Measurements from ENCODE around the gene PLS3.

Gene PLS3

DNA sequence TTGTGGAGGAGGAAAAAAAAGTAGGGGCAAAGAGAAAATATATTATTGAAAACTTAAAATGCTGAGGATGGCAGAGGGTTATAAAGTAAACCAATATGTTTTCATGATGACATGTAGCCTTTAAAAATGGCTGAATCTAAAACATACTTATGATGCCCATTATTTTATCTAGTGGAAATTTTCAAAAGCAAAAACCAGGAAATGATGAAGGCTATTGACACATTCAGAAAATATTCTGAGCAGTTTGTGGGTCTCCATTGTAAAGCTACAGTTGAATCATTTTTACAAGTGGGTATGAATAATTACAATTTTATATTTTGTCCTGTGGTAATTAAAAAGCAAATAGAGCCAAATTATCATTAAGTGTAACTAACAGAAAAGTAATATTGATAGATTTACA lies 10.7 kb downstream of the PLS3 start:
- H3K9me3 Mint-ChIP-seq = peaks cover 8% of the 10 kb centered on the region
- DNase-seq = no peak
- peak overlapping the region; percentile 11 for H3K27ac Mint-ChIP-seq
- peaks cover 60% of the 10 kb centered on the region for H3K36me3 Mint-ChIP-seq (ENCODE audit: low read depth)
- H3K4me3 Mint-ChIP-seq = no peak overlapping the region
- H3K27me3 Mint-ChIP-seq (ENCODE audit: low read depth, poor library complexity) = no peaks in the 10 kb centered on the region
- no peaks in the 10 kb centered on the region for H3K4me1 Mint-ChIP-seq
- TF ChIP-seq, protein P1, sequence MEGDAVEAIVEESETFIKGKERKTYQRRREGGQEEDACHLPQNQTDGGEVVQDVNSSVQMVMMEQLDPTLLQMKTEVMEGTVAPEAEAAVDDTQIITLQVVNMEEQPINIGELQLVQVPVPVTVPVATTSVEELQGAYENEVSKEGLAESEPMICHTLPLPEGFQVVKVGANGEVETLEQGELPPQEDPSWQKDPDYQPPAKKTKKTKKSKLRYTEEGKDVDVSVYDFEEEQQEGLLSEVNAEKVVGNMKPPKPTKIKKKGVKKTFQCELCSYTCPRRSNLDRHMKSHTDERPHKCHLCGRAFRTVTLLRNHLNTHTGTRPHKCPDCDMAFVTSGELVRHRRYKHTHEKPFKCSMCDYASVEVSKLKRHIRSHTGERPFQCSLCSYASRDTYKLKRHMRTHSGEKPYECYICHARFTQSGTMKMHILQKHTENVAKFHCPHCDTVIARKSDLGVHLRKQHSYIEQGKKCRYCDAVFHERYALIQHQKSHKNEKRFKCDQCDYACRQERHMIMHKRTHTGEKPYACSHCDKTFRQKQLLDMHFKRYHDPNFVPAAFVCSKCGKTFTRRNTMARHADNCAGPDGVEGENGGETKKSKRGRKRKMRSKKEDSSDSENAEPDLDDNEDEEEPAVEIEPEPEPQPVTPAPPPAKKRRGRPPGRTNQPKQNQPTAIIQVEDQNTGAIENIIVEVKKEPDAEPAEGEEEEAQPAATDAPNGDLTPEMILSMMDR (IDR thresholded peaks at IDR 0.05) = no peak

DNA sequence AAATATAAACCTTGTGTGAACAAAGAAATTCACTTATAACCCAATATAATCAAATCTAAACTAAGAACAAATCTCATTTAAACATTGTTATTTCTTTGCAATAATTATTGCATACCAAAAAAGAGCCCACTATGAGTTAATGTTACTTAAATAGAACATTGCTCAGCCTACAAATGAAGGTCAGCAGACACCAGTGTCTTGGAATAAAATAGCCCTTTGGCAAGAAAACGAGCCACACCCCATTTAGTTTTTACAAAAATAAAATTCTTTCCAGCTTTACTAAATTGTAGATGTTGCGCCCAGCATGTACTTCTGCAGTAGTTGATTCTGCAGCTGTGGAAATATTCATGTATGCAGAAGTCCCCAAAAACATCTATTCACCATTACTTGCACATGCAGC lies 12.2 kb downstream of the PLS3 start:
- Mint-ChIP-seq H3K4me1 (no peaks in the 10 kb centered on the region), H3K27ac (no peak overlapping the region), H3K27me3 (ENCODE audit: low read depth, poor library complexity) (no peaks in the 10 kb centered on the region), H3K4me3 (no peak overlapping the region), H3K36me3 (ENCODE audit: low read depth) (peaks cover 63% of the 10 kb centered on the region), H3K9me3 (peaks cover 11% of the 10 kb centered on the region)
- no peak for DNase-seq
- TF ChIP-seq, protein P1 (IDR thresholded peaks at IDR 0.05) = no peak

DNA sequence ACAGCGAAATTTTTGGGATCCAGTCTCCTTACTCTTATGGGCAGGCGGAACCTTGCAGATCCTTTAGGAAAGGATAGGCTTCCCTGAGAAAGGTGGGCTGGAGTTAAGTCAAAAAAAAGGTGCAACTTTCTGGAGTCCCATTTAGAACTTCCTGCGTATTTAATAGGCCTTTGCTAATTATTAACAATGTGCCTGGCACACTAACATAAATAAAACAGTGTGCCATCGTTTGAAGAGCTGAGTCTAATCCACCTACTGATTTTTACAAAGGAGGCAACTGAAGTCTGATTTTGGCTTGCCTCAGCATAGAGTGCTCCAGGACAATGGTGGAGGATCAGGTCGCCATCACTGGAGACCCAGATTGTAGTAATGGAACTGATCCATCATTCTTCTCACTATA lies 15.7 kb downstream of the PLS3 start:
- peaks cover 27% of the 10 kb centered on the region for H3K9me3 Mint-ChIP-seq
- H3K36me3 Mint-ChIP-seq (ENCODE audit: low read depth) = peaks cover 69% of the 10 kb centered on the region
- no peaks in the 10 kb centered on the region for H3K27me3 Mint-ChIP-seq (ENCODE audit: low read depth, poor library complexity)
- TF ChIP-seq, protein P1 (IDR thresholded peaks at IDR 0.05) = no peak
- peaks cover 5% of the 10 kb centered on the region for H3K4me1 Mint-ChIP-seq
- no peak for DNase-seq
- H3K27ac Mint-ChIP-seq = no peak overlapping the region
- no peak overlapping the region for H3K4me3 Mint-ChIP-seq

DNA sequence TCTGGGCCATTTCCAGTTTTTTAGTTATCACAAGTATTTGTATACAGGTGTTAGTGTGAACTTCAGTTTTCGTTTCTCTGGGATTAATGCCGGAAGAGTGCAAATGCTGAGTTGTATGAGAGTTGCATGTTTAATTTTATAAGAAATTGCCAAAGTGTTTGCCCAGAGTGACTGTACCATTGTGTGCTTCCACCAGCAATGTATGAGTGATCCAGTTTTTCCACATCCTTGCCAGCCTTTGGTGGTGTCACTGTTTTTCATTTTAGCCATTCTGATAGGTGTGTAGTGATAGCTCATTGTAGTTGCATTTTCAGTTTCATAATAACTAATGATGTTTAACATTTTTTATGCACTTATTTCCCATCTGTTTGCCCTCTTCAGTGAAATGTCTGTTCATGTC lies 18.4 kb downstream of the PLS3 start:
- Mint-ChIP-seq H3K9me3 (peaks cover 27% of the 10 kb centered on the region), H3K27ac (no peak overlapping the region), H3K27me3 (ENCODE audit: low read depth, poor library complexity) (no peaks in the 10 kb centered on the region), H3K4me3 (no peak overlapping the region), H3K36me3 (ENCODE audit: low read depth) (peaks cover 63% of the 10 kb centered on the region), H3K4me1 (peaks cover 30% of the 10 kb centered on the region)
- DNase-seq = no peak
- TF ChIP-seq, protein P1 (IDR thresholded peaks at IDR 0.05) = no peak

DNA sequence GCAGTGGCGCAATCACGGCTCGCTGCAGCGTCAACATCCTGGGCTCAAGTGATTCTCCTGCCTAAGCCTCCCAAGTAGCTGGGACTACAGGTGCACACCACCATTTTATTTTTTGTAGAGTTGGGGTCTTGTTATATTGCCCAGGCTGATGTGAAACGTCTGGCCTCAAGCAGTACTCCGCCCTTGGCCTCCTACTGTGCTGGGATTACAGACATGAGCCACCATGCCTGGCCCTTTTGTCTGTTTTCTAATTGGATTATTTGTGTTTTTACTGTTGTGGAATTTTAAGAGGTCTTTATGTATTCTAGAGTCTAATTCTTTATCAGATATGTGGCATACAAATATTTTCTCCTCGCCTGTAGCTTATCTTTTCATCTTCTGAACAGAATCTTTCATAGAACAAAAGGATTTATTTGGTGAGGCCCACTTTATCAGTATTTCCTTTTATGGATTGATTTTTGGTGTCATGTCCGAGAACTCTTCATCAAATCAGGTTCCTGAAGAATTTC lies 18.9 kb downstream of the PLS3 start:
- TF ChIP-seq, protein P1 (IDR thresholded peaks at IDR 0.05) = no peak

More for the DNA sequence above, 18.9 kb downstream of the PLS3 start:
- no peaks in the 10 kb centered on the region for H3K27me3 Mint-ChIP-seq (ENCODE audit: low read depth, poor library complexity)
- H3K27ac Mint-ChIP-seq = no peak overlapping the region
- H3K36me3 Mint-ChIP-seq (ENCODE audit: low read depth) = peaks cover 58% of the 10 kb centered on the region
- no peak overlapping the region for H3K4me3 Mint-ChIP-seq
- H3K9me3 Mint-ChIP-seq = peaks cover 25% of the 10 kb centered on the region
- H3K4me1 Mint-ChIP-seq = peaks cover 35% of the 10 kb centered on the region
- DNase-seq = no peak

Measured in nephron progenitor cell (in vitro differentiated cells).